ENCODE data around the gene KMT2A. TPM values are rescaled to one million over a fixed set of nuclear protein-coding genes. Genes with fewer than 3 reads are reported as not detected.

KMT2A gene
- total and polyA plus RNA-seq, 10 of the 15 experiments (the other 5 are each of a cell fraction or from before 2014, with no cell fraction given) = 6.1 to 56.9 (median 25.4) TPM

DNA sequence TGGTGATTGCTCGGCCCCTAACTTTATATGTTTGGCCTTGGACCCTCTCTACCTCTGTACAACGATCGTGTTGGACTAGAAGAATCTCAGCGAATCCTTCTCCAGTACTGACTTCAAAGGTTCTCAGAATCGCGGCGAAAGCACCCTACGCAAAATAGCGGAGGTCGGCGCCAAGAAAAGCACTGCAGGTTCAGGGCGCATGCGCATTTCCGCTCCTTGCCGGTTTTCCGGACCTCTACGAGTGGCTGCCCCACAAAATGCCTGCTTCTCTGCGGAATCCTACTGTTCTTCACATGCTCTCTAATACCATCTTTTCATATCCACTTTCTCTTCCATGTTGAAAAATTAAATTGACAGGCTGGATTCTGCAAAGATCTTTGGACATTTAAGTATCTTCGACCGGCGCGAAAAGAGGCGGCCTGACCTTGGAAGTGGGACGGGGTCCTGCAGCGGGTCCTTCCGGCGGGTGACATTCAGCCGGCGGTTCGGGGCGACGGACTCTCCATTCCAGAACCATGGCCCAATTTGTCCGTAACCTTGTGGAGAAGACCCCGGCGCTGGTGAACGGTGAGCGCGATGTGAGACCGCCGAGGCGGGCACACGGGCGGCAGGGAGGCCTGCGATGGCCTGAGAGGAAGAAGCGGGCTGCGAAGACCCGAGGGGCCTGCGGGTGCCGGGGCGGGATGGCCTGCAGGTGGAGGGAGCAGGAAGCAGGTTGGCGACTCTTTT, 35.0 kb upstream of the KMT2A start, which contains the start of gene ATP5MG (continued):
- TF ChIP-seq, protein P1, sequence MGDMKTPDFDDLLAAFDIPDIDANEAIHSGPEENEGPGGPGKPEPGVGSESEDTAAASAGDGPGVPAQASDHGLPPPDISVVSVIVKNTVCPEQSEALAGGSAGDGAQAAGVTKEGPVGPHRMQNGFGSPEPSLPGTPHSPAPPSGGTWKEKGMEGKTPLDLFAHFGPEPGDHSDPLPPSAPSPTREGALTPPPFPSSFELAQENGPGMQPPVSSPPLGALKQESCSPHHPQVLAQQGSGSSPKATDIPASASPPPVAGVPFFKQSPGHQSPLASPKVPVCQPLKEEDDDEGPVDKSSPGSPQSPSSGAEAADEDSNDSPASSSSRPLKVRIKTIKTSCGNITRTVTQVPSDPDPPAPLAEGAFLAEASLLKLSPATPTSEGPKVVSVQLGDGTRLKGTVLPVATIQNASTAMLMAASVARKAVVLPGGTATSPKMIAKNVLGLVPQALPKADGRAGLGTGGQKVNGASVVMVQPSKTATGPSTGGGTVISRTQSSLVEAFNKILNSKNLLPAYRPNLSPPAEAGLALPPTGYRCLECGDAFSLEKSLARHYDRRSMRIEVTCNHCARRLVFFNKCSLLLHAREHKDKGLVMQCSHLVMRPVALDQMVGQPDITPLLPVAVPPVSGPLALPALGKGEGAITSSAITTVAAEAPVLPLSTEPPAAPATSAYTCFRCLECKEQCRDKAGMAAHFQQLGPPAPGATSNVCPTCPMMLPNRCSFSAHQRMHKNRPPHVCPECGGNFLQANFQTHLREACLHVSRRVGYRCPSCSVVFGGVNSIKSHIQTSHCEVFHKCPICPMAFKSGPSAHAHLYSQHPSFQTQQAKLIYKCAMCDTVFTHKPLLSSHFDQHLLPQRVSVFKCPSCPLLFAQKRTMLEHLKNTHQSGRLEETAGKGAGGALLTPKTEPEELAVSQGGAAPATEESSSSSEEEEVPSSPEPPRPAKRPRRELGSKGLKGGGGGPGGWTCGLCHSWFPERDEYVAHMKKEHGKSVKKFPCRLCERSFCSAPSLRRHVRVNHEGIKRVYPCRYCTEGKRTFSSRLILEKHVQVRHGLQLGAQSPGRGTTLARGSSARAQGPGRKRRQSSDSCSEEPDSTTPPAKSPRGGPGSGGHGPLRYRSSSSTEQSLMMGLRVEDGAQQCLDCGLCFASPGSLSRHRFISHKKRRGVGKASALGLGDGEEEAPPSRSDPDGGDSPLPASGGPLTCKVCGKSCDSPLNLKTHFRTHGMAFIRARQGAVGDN (IDR thresholded peaks at IDR 0.05) = peak; percentile 25; the same call in 1 of the 2 replicates
- TF ChIP-seq MEF2B (IDR thresholded peaks at IDR 0.05; ENCODE audit: partially characterized antibody, poor library complexity, severe bottlenecking) (peak; percentile 61), PML (IDR thresholded peaks at IDR 0.05; ENCODE audit: low read length) (peak; percentile 86), CEBPB (IDR thresholded peaks at IDR 0.05; ENCODE audit: borderline replicate concordance in 1 of 2, low read depth in 2 of 2, low read length in 2 of 2) (no peak), CBX3 (IDR thresholded peaks at IDR 0.05; ENCODE audit: borderline replicate concordance, low read depth) (no peak), DPF2 (IDR thresholded peaks at IDR 0.05) (no peak), CHD4 (IDR thresholded peaks at IDR 0.05) (no peak), SMAD5 (IDR thresholded peaks at IDR 0.05; ENCODE audit: low read depth) (peak; percentile 68; the same call in 1 of the 2 replicates), BRCA1 (IDR thresholded peaks at IDR 0.05; ENCODE audit: low read depth, low read length) (no peak), MTA2 (IDR thresholded peaks at IDR 0.05; ENCODE audit: low read depth) (0 out of 2 replicates have a peak, but pooled peaks have one; percentile 35), BACH1 (IDR thresholded peaks at IDR 0.05; ENCODE audit: borderline replicate concordance) (no peak), CBFB (IDR thresholded peaks at IDR 0.05; ENCODE audit: low read depth) (peak; percentile 82), RELA (IDR thresholded peaks at IDR 0.05; ENCODE audit: borderline replicate concordance, partially characterized antibody) (peak; percentile 7), TAF1 (IDR thresholded peaks at IDR 0.05; ENCODE audit: borderline replicate concordance, low read depth, low read length) (peak; percentile 45; the same call in 1 of the 2 replicates), ETV6 (conservative IDR thresholded peaks at IDR 0.05 in 1 of 2, IDR thresholded peaks at IDR 0.05 in 1 of 2; ENCODE audit: borderline replicate concordance in 1 of 2, low read depth in 1 of 2) (no peak; a peak in 1 of 4 replicates), GABPA (IDR thresholded peaks at IDR 0.05; ENCODE audit: low read depth) (peak; percentile 68; the same call in 1 of the 2 replicates), ZNF622 (IDR thresholded peaks at IDR 0.05) (no peak), SREBF2 (IDR thresholded peaks at IDR 0.05; ENCODE audit: low read length) (no peak), ASH2L (IDR thresholded peaks at IDR 0.05; ENCODE audit: borderline replicate concordance, low read depth) (no peak; the same call in 1 of the 2 replicates)
- TF ChIP-seq, protein P2, sequence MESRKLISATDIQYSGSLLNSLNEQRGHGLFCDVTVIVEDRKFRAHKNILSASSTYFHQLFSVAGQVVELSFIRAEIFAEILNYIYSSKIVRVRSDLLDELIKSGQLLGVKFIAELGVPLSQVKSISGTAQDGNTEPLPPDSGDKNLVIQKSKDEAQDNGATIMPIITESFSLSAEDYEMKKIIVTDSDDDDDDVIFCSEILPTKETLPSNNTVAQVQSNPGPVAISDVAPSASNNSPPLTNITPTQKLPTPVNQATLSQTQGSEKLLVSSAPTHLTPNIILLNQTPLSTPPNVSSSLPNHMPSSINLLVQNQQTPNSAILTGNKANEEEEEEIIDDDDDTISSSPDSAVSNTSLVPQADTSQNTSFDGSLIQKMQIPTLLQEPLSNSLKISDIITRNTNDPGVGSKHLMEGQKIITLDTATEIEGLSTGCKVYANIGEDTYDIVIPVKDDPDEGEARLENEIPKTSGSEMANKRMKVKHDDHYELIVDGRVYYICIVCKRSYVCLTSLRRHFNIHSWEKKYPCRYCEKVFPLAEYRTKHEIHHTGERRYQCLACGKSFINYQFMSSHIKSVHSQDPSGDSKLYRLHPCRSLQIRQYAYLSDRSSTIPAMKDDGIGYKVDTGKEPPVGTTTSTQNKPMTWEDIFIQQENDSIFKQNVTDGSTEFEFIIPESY (IDR thresholded peaks at IDR 0.05) = peak; percentile 78
- TF ChIP-seq, protein P3, sequence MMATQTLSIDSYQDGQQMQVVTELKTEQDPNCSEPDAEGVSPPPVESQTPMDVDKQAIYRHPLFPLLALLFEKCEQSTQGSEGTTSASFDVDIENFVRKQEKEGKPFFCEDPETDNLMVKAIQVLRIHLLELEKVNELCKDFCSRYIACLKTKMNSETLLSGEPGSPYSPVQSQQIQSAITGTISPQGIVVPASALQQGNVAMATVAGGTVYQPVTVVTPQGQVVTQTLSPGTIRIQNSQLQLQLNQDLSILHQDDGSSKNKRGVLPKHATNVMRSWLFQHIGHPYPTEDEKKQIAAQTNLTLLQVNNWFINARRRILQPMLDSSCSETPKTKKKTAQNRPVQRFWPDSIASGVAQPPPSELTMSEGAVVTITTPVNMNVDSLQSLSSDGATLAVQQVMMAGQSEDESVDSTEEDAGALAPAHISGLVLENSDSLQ (IDR thresholded peaks at IDR 0.05) = 0 out of 2 replicates have a peak, but pooled peaks have one; percentile 5
